ENCODE measurements around the gene RTRAF.

DNA sequence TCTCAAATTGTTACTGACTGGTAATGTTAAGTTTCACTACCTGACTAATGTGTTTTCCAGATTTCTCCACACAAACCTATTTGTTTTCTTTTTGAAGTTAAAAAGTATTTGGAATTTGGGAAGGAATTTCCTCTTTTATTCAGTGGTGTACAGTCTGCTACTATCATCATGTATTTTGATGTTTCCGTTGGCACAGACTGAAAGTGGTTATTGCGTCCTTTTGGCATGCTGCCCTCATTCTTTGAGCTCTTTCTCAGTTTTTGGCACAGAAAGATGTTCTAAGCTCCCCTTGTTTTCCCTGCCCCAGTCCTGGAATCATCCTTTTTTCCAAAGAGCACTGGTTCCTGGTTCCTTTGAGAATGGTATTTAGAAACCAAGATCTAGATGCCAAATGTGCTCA is 31.4 kb upstream of the RTRAF start:
- TF ChIP-seq EZH2 (IDR thresholded peaks at IDR 0.05; ENCODE audit: low read depth) = no peak
- TF ChIP-seq, protein P1, sequence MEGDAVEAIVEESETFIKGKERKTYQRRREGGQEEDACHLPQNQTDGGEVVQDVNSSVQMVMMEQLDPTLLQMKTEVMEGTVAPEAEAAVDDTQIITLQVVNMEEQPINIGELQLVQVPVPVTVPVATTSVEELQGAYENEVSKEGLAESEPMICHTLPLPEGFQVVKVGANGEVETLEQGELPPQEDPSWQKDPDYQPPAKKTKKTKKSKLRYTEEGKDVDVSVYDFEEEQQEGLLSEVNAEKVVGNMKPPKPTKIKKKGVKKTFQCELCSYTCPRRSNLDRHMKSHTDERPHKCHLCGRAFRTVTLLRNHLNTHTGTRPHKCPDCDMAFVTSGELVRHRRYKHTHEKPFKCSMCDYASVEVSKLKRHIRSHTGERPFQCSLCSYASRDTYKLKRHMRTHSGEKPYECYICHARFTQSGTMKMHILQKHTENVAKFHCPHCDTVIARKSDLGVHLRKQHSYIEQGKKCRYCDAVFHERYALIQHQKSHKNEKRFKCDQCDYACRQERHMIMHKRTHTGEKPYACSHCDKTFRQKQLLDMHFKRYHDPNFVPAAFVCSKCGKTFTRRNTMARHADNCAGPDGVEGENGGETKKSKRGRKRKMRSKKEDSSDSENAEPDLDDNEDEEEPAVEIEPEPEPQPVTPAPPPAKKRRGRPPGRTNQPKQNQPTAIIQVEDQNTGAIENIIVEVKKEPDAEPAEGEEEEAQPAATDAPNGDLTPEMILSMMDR (conservative IDR thresholded peaks at IDR 0.05) = no peak

All from PC-9 (cell line).